Measurements from ENCODE around the gene PDZK1. TPM values are rescaled to one million over a fixed set of nuclear protein-coding genes. Genes with fewer than 3 reads are reported as not detected.
"Not testable (repeated sequence)": the region's sequence is repeated elsewhere in the genome, so short reads cannot be mapped to it uniquely, and the experiment has no call there.

PDZK1 gene
- total RNA-seq, 1 donor from 2014 or later, result 0.16 TPM

DNA sequence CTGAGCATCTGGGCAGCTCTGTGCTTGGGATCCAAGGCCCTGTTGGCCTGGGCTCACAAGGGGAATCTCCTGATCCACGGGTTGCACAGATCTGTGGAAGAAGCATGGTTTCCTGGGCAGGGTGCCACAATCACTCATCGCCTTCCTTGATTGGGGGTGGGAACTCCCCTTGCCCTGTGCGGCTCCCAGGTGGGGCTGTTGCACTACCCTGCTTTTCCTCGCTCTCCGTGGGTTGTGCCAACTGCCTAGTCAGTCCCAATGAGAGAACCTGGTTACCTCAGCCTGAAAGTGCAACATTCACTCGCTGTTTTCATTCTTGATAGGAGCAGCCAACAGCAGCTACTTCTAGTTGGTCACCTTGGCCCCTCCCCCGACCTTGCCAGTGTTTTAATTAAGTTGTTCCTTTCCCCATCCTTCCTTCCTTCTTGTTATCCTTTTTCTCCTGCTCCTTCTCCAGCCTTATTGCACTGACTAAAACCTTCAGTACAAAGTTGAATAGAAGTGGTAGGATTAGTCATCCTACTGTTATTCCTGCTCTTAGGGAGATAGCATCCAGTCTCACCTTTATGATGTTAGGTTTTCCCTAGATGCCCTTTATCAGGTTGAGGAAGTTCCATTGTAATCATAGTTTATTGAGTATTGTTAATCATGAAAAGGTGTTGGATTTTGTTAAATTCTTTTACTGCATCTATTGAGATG, 50.8 kb downstream of the PDZK1 start:
- H3K4me3 ChIP-seq; H3K4me1 ChIP-seq; H3K27me3 ChIP-seq (ENCODE audit: low read depth); H3K27ac ChIP-seq (replicated peaks); intact Hi-C loops (cut with micrococcal nuclease); H3K9me3 ChIP-seq (replicated peaks); H3K36me3 ChIP-seq: not testable (repeated sequence)
- TF ChIP-seq, protein P1, sequence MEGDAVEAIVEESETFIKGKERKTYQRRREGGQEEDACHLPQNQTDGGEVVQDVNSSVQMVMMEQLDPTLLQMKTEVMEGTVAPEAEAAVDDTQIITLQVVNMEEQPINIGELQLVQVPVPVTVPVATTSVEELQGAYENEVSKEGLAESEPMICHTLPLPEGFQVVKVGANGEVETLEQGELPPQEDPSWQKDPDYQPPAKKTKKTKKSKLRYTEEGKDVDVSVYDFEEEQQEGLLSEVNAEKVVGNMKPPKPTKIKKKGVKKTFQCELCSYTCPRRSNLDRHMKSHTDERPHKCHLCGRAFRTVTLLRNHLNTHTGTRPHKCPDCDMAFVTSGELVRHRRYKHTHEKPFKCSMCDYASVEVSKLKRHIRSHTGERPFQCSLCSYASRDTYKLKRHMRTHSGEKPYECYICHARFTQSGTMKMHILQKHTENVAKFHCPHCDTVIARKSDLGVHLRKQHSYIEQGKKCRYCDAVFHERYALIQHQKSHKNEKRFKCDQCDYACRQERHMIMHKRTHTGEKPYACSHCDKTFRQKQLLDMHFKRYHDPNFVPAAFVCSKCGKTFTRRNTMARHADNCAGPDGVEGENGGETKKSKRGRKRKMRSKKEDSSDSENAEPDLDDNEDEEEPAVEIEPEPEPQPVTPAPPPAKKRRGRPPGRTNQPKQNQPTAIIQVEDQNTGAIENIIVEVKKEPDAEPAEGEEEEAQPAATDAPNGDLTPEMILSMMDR (IDR thresholded peaks at IDR 0.05; ENCODE audit: borderline replicate concordance), result peak; percentile 18
- peak; percentile 26 for DNase-seq

DNA sequence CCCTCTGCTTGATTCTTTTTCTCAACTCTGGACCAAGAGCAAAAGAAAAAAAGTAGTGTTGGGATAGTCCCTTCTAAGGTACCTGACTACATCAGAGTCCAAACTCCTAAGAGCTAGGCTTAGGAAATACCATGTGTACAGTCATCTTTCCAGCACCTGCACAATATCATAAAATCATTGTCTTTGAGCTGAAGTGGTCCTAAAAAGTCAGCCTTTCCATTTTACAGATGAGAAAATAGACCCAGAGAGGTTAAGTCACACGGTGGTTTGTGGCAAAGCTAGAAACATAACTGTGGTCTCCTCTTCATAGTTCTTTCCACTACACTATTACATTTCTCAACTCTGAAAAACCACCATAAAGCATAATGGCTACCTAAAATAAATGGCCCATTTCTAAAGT, 63.2 kb downstream of the PDZK1 start:
- DNase-seq; H3K27ac ChIP-seq (replicated peaks); H3K4me3 ChIP-seq; H3K9me3 ChIP-seq (replicated peaks); H3K36me3 ChIP-seq; intact Hi-C loops (cut with micrococcal nuclease); H3K27me3 ChIP-seq (ENCODE audit: low read depth); H3K4me1 ChIP-seq: not testable (repeated sequence)

GRCh38 chr1:145641886-145642285, 65.3 kb downstream of the PDZK1 start:
- intact Hi-C loops (cut with micrococcal nuclease); H3K36me3 ChIP-seq; H3K4me1 ChIP-seq; H3K4me3 ChIP-seq; H3K27ac ChIP-seq (replicated peaks); DNase-seq; H3K27me3 ChIP-seq (ENCODE audit: low read depth); H3K9me3 ChIP-seq (replicated peaks): not testable (repeated sequence)

- H3K27me3 ChIP-seq (ENCODE audit: low read depth); DNase-seq; H3K27ac ChIP-seq (replicated peaks); intact Hi-C loops (cut with micrococcal nuclease); H3K36me3 ChIP-seq; H3K4me1 ChIP-seq; H3K9me3 ChIP-seq (replicated peaks); H3K4me3 ChIP-seq: not testable (repeated sequence)
These were observed 70.9 kb downstream of the PDZK1 start for GRCh38 chr1:145636237-145636636.

DNA sequence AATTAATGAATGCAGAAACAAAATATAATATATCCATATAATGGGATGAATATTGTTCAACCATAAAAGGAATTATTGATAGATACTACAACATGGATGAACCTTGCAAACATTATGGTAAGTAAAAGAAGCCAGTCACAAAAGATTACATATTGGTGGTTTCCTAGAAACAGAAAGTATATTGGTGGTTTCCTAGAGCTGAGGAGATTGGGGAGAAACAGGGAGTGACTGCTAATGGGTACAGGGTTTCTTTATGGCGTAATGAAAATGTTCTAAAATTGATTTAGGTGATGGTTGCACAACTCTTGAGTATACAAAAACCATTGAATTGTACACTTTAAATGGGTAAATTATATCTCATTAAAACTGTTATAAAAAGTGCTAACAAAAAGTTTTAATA, 85.0 kb downstream of the PDZK1 start:
- H3K36me3 ChIP-seq; DNase-seq; H3K27me3 ChIP-seq (ENCODE audit: low read depth); H3K9me3 ChIP-seq (replicated peaks); H3K4me1 ChIP-seq; H3K4me3 ChIP-seq; H3K27ac ChIP-seq (replicated peaks); intact Hi-C loops (cut with micrococcal nuclease): not testable (repeated sequence)

Other genes starting within 250 kb of the PDZK1 start
- gene GPR89A, start 99.4 kb downstream of the PDZK1 start, total RNA-seq, result 9.7 TPM
- not detected for gene CD160, start 12.1 kb upstream of the PDZK1 start, total RNA-seq
- 51.1 TPM for gene RNF115, start 116.7 kb upstream of the PDZK1 start, total RNA-seq
- gene POLR3C, start 116.8 kb upstream of the PDZK1 start, total RNA-seq, result 13.4 TPM
- gene NUDT17, start 138.3 kb upstream of the PDZK1 start, total RNA-seq, result 2.2 TPM
- 14.6 TPM for gene PIAS3, start 151.7 kb upstream of the PDZK1 start, total RNA-seq
- gene ANKRD35, start 178.5 kb upstream of the PDZK1 start, total RNA-seq, result 0.77 TPM
- 3.7 TPM for gene ITGA10, start 202.7 kb upstream of the PDZK1 start, total RNA-seq
- gene PEX11B, start 211.3 kb upstream of the PDZK1 start, total RNA-seq, result 24.4 TPM
- gene RBM8A, start 220.1 kb upstream of the PDZK1 start, total RNA-seq, result 64.4 TPM